Esophagus squamous epithelium (tissue), 4 donors: ENCODE measurements around the gene MT1X.

Source experiments
- POLR2A ChIP-seq, 4 donors: fragments of 450-650 bp; IDR thresholded peaks; one replicate each; pipeline ENCODE4 v1.6.1; 2017; ENCODE audit warnings: antibody characterized with exemption in 4 of 4, mild to moderate bottlenecking in 4 of 4, moderate library complexity in 3 of 4
- TF ChIP-seq, protein P1 (sequence below), 6 experiments: fragments of 450-650 bp in 4 of 6; fragments of 200-600 bp in 2 of 6; sonication (generic) in 2 of 6; IDR thresholded peaks; one replicate each; pipeline ENCODE4 v1.5.1; 2016 to 2019; ENCODE audit warnings: antibody characterized with exemption in 6 of 6, mild to moderate bottlenecking in 4 of 6, moderate library complexity in 4 of 6

DNA sequence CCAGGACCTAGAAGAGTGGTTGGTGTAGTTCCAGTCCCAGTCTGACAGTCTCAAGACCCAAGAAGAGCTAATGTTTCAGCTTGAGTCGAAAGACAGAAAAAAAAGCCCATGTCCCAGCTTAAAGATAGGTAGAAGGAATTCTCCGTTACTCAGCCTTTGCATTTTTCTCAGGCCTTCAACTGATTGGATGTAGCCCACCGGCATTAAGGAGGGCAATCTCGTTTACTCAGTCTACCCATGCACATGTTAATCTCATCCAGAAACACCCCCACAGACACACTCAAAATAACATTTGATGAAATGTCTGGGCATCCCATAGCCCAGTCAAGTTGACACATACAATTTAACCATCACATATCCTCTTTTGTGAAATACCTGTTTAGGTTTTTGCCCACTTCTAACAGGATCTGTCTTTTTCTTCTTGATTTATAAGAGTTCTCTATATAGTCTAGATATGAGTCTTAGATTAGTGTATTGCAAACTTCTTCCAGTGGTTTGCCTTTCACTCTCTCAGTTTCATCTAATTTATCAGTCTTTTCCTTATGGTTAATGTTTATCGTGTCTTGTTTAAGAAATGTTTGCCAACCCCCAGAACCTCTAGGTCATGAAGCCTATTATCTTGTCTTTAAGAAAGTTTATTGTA is 40.1 kb downstream of the MT1X start:
- no peak for TF ChIP-seq POLR2A (IDR thresholded peaks at IDR 0.05)
- TF ChIP-seq, protein P1, sequence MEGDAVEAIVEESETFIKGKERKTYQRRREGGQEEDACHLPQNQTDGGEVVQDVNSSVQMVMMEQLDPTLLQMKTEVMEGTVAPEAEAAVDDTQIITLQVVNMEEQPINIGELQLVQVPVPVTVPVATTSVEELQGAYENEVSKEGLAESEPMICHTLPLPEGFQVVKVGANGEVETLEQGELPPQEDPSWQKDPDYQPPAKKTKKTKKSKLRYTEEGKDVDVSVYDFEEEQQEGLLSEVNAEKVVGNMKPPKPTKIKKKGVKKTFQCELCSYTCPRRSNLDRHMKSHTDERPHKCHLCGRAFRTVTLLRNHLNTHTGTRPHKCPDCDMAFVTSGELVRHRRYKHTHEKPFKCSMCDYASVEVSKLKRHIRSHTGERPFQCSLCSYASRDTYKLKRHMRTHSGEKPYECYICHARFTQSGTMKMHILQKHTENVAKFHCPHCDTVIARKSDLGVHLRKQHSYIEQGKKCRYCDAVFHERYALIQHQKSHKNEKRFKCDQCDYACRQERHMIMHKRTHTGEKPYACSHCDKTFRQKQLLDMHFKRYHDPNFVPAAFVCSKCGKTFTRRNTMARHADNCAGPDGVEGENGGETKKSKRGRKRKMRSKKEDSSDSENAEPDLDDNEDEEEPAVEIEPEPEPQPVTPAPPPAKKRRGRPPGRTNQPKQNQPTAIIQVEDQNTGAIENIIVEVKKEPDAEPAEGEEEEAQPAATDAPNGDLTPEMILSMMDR (IDR thresholded peaks at IDR 0.05) = no peak
